Esophagus squamous epithelium (tissue), 4 donors: ENCODE data around the gene WFDC8.
A peak's percentile ranks its signal among the peaks of the same experiment; 100 is the strongest.

Experiments used
- CTCF ChIP-seq, 6 experiments: fragments of 450-650 bp in 4 of 6; fragments of 200-600 bp in 2 of 6; sonication (generic) in 2 of 6; IDR thresholded peaks; one replicate each; pipeline ENCODE4 v1.5.1; 2016 to 2019; ENCODE audit warnings: antibody characterized with exemption in 6 of 6, mild to moderate bottlenecking in 4 of 6, moderate library complexity in 4 of 6
- POLR2A ChIP-seq, 4 donors: fragments of 450-650 bp; IDR thresholded peaks; one replicate each; pipeline ENCODE4 v1.6.1; 2017; ENCODE audit warnings: antibody characterized with exemption in 4 of 4, mild to moderate bottlenecking in 4 of 4, moderate library complexity in 3 of 4

- TF ChIP-seq CTCF (IDR thresholded peaks at IDR 0.05) (peak in 3 of 6 experiments; percentile 24 to 59 (median 51)), POLR2A (IDR thresholded peaks at IDR 0.05) (no peak)
These were observed 13.6 kb upstream of the WFDC8 start for GRCh38 chr20:45592574-45593189.
